Smooth muscle cell (in vitro differentiated cells): Measurements from ENCODE around the gene CRLF1. TPM values are rescaled to one million over a fixed set of nuclear protein-coding genes. Genes with fewer than 3 reads are reported as not detected.

Experiments used
- DNase-seq: peaks from one replicate; lab custom pipeline; 2025; ENCODE audit not compliant: unreplicated experiment; lab: John Stamatoyannopoulos, UW
- H2AFZ ChIP-seq: fragments of 200-600 bp; sonication (generic); 2 replicates; pipeline ENCODE4 v1.6.0; 2016; ENCODE audit warnings: antibody characterized with exemption, low read depth, mild to moderate bottlenecking
- H3F3A ChIP-seq: fragments of 200-600 bp; sonication (generic); 2 replicates; pipeline ENCODE4 v1.6.0; 2017; ENCODE audit warnings: antibody characterized with exemption, low read depth
- H3K27ac ChIP-seq: fragments of 200-600 bp; sonication (generic); 2 replicates; pipeline ENCODE4 v1.5.1; 2016; ENCODE audit warnings: low read depth, mild to moderate bottlenecking
- H3K27me3 ChIP-seq: fragments of 200-600 bp; sonication (generic); 2 replicates; pipeline ENCODE4 v1.6.1; 2016; ENCODE audit warnings: low read depth, mild to moderate bottlenecking
- H3K36me3 ChIP-seq: fragments of 200-600 bp; sonication (generic); 2 replicates; pipeline ENCODE4 v1.5.1; 2016; ENCODE audit warnings: low read depth
- H3K4me1 ChIP-seq: fragments of 200-600 bp; sonication (generic); 2 replicates; pipeline ENCODE4 v1.5.1; 2016; ENCODE audit warnings: low read depth
- H3K4me2 ChIP-seq: fragments of 200-600 bp; sonication (generic); 2 replicates; pipeline ENCODE4 v1.6.0; 2016; ENCODE audit warnings: mild to moderate bottlenecking
- H3K4me3 ChIP-seq: fragments of 200-600 bp; sonication (generic); 2 replicates; pipeline ENCODE4 v1.5.1; 2016; ENCODE audit warnings: mild to moderate bottlenecking
- H3K79me2 ChIP-seq: fragments of 200-600 bp; sonication (generic); 2 replicates; pipeline ENCODE4 v1.6.0; 2016; ENCODE audit warnings: low read depth, mild to moderate bottlenecking
- H3K9ac ChIP-seq: fragments of 200-600 bp; sonication (generic); 2 replicates; pipeline ENCODE4 v1.6.0; 2016; ENCODE audit warnings: low read depth
- H3K9me3 ChIP-seq: fragments of 200-600 bp; sonication (generic); replicated peaks from 2 replicates; pipeline ENCODE4 v1.5.1; 2016; ENCODE audit warnings: low read depth
- H4K20me1 ChIP-seq: fragments of 200-600 bp; sonication (generic); 2 replicates; pipeline ENCODE4 v1.6.0; 2016; ENCODE audit warnings: low read depth
- CTCF ChIP-seq: fragments of 200-600 bp; sonication (generic); IDR thresholded peaks from 2 replicates; pipeline ENCODE4 v1.5.1; 2017; ENCODE audit warnings: borderline replicate concordance, mild to moderate bottlenecking, antibody characterized with exemption; ENCODE audit not compliant: insufficient read depth, poor library complexity, severe bottlenecking
- WGBS: methylation state at CpG from one replicate; pipeline ENCODE4 v1.1.7; 2016; ENCODE audit warnings: low lambda C conversion rate; 5-methylcytosine and 5-hydroxymethylcytosine counted together
- polyA plus RNA-seq: library from polyadenylated mRNA; unstranded; fragments of >200 nt; fragmentation: Nextera tagmentation; extraction: Ambion mirVana; gene quantifications from 2 replicates; pipeline ENCODE4 v1.2.1, GENCODE V29; 2016
- total RNA-seq: library from RNA; depleted of rRNA; stranded (reverse); fragments of >200 nt; gene quantifications from 2 replicates; pipeline ENCODE4 v1.2.3, GENCODE V29; 2014

Gene CRLF1
- total RNA-seq (196 and 221 TPM in 2 replicates), polyA plus RNA-seq (715 and 1,048 TPM in 2 replicates)

- DNase-seq: no peak
- H3K4me1 ChIP-seq: peaks cover 40% of the 10 kb centered on the region
- H3K9ac ChIP-seq: no peak within 1 kb of the TSS
- no peaks in the 10 kb centered on the region for H3K9me3 ChIP-seq
- WGBS: 5% methylated on average over 12 of the region's 116 CpGs
- H4K20me1 ChIP-seq: peaks cover 36% of the 10 kb centered on the region
- no peak within 1 kb of the TSS for H3K27ac ChIP-seq
- H3K79me2 ChIP-seq: peaks cover 27% of the 10 kb centered on the region
- H3K27me3 ChIP-seq: peaks cover 62% of the 10 kb centered on the region
- peak within 1 kb of the TSS; percentile 91 for H3K4me2 ChIP-seq
- H3F3A ChIP-seq: peaks cover 12% of the 10 kb centered on the region
- no peak for TF ChIP-seq CTCF
- no peak within 1 kb of the TSS for H2AFZ ChIP-seq
- H3K4me3 ChIP-seq: peak within 1 kb of the TSS; percentile 57
- no peaks in the 10 kb centered on the region for H3K36me3 ChIP-seq
Measured at GRCh38 chr19:18606281-18607225, at the start of gene CRLF1. Gene CRLF1, minus strand, starts transcription at chr19:18606799. Its CDS starts 143 bp downstream, at chr19:18606656.

GRCh38 chr19:18655173-18655844, 48.7 kb upstream of the CRLF1 start:
- no peak for TF ChIP-seq CTCF
- H3K79me2 ChIP-seq: peaks cover 14% of the 10 kb centered on the region
- peaks cover 37% of the 10 kb centered on the region for H3K4me1 ChIP-seq
- H4K20me1 ChIP-seq: no peaks in the 10 kb centered on the region
- H3K9ac ChIP-seq: no peak overlapping the region
- no peak overlapping the region for H3K27ac ChIP-seq
- H3K9me3 ChIP-seq: no peaks in the 10 kb centered on the region
- no peaks in the 10 kb centered on the region for H3K27me3 ChIP-seq
- no peak overlapping the region for H2AFZ ChIP-seq
- WGBS: 97% methylated on average over 13 of the region's 13 CpGs
- no peak for DNase-seq
- H3K36me3 ChIP-seq: no peaks in the 10 kb centered on the region
- no peak overlapping the region for H3K4me2 ChIP-seq
- no peak overlapping the region for H3K4me3 ChIP-seq
- peaks cover 27% of the 10 kb centered on the region for H3F3A ChIP-seq

- Histone ChIP-seq H3K79me2 (peaks cover 14% of the 10 kb centered on the region), H3K27ac (no peak overlapping the region), H2AFZ (no peak overlapping the region), H3K4me2 (no peak overlapping the region), H3K27me3 (no peaks in the 10 kb centered on the region), H3K9me3 (no peaks in the 10 kb centered on the region), H3K4me3 (no peak overlapping the region), H3K36me3 (no peaks in the 10 kb centered on the region), H4K20me1 (no peaks in the 10 kb centered on the region), H3K9ac (no peak overlapping the region), H3K4me1 (peaks cover 39% of the 10 kb centered on the region), H3F3A (peaks cover 30% of the 10 kb centered on the region)
- WGBS: 96% methylated on average over 6 of the region's 7 CpGs
- TF ChIP-seq CTCF: no peak
- DNase-seq: no peak
Measured at GRCh38 chr19:18654469-18654868, 47.9 kb upstream of the CRLF1 start.
